Endothelial cell of umbilical vein (primary cell): ENCODE data around the gene GPN1. TPM values are rescaled to one million over a fixed set of nuclear protein-coding genes. Genes with fewer than 3 reads are reported as not detected.

Experiments used
- BruUV-seq: library from RNA; stranded (reverse); fragments of 400-500 nt; replicated peaks from 2 replicates; lab custom pipeline; 2021; lab: Mats Ljungman, UMichigan
- CTCF ChIA-PET: fragments of 300-600, 350-600 bp; sonication (Branson Sonifier 250); formaldehyde crosslinking; loops from one replicate; lab custom pipeline; 2021; ENCODE audit warnings: antibody characterized with exemption, inconsistent platforms; lab: Charles Lee
- POLR2A ChIA-PET: fragments of 300-600, 350-600 bp; sonication (Branson Sonifier 250); formaldehyde crosslinking; loops from one replicate; lab custom pipeline; 2021; ENCODE audit warnings: antibody characterized with exemption, inconsistent platforms; lab: Charles Lee
- DNase-seq: peaks from one replicate; pipeline ENCODE4 v3.0.0-alpha.2; 2011; ENCODE audit warnings: low read depth, low spot score
- FAIRE-seq: peaks from 2 replicates; lab custom pipeline; 2011; peaks lifted over from hg19 to GRCh38; lab: Jason Lieb, UNC
- H2AFZ ChIP-seq: 2 replicates; pipeline ENCODE4 v1.6.0; 2012; ENCODE audit warnings: low read depth, low read length, control low read depth, inconsistent platforms
- H3K27ac ChIP-seq: 2 replicates; pipeline ENCODE4 v1.5.1; 2011; ENCODE audit warnings: low read depth, mild to moderate bottlenecking, control low read depth, low read length, moderate library complexity; ENCODE audit not compliant: insufficient read depth
- H3K27me3 ChIP-seq, 2 experiments: 2 replicates each; pipeline versions ENCODE4 v1.6.0 to v1.6.1; 2011; ENCODE audit warnings: low read length in 2 of 2, mixed read lengths in 1 of 2; ENCODE audit not compliant: control insufficient read depth in 2 of 2, insufficient read depth in 2 of 2
- H3K36me3 ChIP-seq, 2 experiments: 2 replicates in 1 of 2; 3 replicates in 1 of 2; pipeline ENCODE4 v1.5.1; 2011; ENCODE audit warnings: low read length in 2 of 2, mild to moderate bottlenecking in 1 of 2, moderate library complexity in 1 of 2; ENCODE audit not compliant: control insufficient read depth in 2 of 2, insufficient read depth in 2 of 2; ENCODE audit errors: extremely low read depth in 1 of 2
- H3K4me1 ChIP-seq: 3 replicates; pipeline ENCODE4 v1.5.1; 2011; ENCODE audit warnings: mild to moderate bottlenecking, low read length; ENCODE audit not compliant: control insufficient read depth, insufficient read depth; ENCODE audit errors: extremely low read depth
- H3K4me2 ChIP-seq: 2 replicates; pipeline ENCODE4 v1.6.1; 2011; ENCODE audit warnings: low read length, control low read depth, mixed read lengths; ENCODE audit not compliant: insufficient read depth
- H3K4me3 ChIP-seq, 3 experiments: fragments of 200-600 bp in 1 of 3; sonication (generic), shearing (Covaris generic) in 1 of 3; replicated peaks in 1 of 3; 2 replicates each; pipeline ENCODE4 v1.5.1; 2011 to 2016; ENCODE audit warnings: control low read depth in 3 of 3, low read length in 3 of 3, mild to moderate bottlenecking in 2 of 3, inconsistent platforms in 1 of 3, low read depth in 1 of 3, moderate library complexity in 1 of 3; ENCODE audit not compliant: insufficient read depth in 1 of 3
- H3K79me2 ChIP-seq: 2 replicates; pipeline ENCODE4 v1.6.0; 2012; ENCODE audit warnings: low read length, inconsistent platforms; ENCODE audit not compliant: control insufficient read depth, insufficient read depth
- H3K9ac ChIP-seq: replicated peaks from 2 replicates; pipeline ENCODE3; 2011; ENCODE audit warnings: low read length, control low read depth; ENCODE audit not compliant: insufficient read depth; ENCODE audit errors: extremely low read depth
- H3K9me1 ChIP-seq: replicated peaks from 3 replicates; pipeline ENCODE4 v1.6.0; 2011; ENCODE audit warnings: mild to moderate bottlenecking, low read length; ENCODE audit not compliant: control insufficient read depth, insufficient read depth; ENCODE audit errors: extremely low read depth
- H3K9me3 ChIP-seq: replicated peaks from 2 replicates; pipeline ENCODE4 v1.5.1; 2012; ENCODE audit warnings: low read length, inconsistent platforms; ENCODE audit not compliant: control insufficient read depth, insufficient read depth
- H4K20me1 ChIP-seq: replicated peaks from 2 replicates; pipeline ENCODE3; 2011; ENCODE audit warnings: mild to moderate bottlenecking, low read length; ENCODE audit not compliant: control insufficient read depth, insufficient read depth; ENCODE audit errors: extremely low read depth
- EZH2 ChIP-seq: IDR thresholded peaks from 2 replicates; pipeline ENCODE4 v1.6.1; 2012; ENCODE audit warnings: borderline replicate concordance, low read depth, mild to moderate bottlenecking, moderate library complexity, low read length, inconsistent platforms; ENCODE audit not compliant: severe bottlenecking
- FOS ChIP-seq: IDR thresholded peaks from 2 replicates; pipeline ENCODE4 v1.6.1; 2011; ENCODE audit warnings: mild to moderate bottlenecking, low read length, moderate library complexity, borderline replicate concordance; ENCODE audit not compliant: insufficient read depth
- GATA2 ChIP-seq: IDR thresholded peaks from 2 replicates; pipeline ENCODE4 v1.7.0; 2011; ENCODE audit warnings: low read depth, mild to moderate bottlenecking, moderate library complexity, mixed read lengths, low read length; ENCODE audit not compliant: insufficient read length, insufficient read depth
- JUN ChIP-seq: IDR thresholded peaks from 2 replicates; pipeline ENCODE4 v1.6.1; 2011; ENCODE audit warnings: borderline replicate concordance, low read depth; ENCODE audit not compliant: insufficient read length, insufficient read depth
- MYC ChIP-seq: IDR thresholded peaks from one replicate; pipeline ENCODE4 v1.6.1; 2011; ENCODE audit warnings: mild to moderate bottlenecking, low read depth, low read length
- POLR2A ChIP-seq: IDR thresholded peaks from 2 replicates; pipeline ENCODE4 v1.6.1; 2012; ENCODE audit warnings: low read depth, mild to moderate bottlenecking, control low read depth, low read length
- POLR2AphosphoS5 ChIP-seq: IDR thresholded peaks from 2 replicates; pipeline ENCODE4 v1.6.1; 2012; ENCODE audit warnings: low read depth, mild to moderate bottlenecking, control low read depth, low read length, moderate library complexity; ENCODE audit not compliant: insufficient read depth
- dilution Hi-C: fragments of 300-500 bp; cut with MboI; formaldehyde crosslinking; loops from one replicate; pipeline ENCODE4 v1.15.0; 2019; ENCODE audit warnings: low sequenced_read_pairs; ENCODE audit not compliant: extremely low pct_ligation_motif_present
- intact Hi-C: fragments of 100-400 bp; cut with micrococcal nuclease; formaldehyde crosslinking; loops from one replicate; pipeline ENCODE4 v1.10.0; 2022
- polyA plus RNA-seq, 4 experiments: library from polyadenylated mRNA; depleted of rRNA in 3 of 4; stranded (reverse) in 3 of 4; unstranded in 1 of 4; fragments of >200 nt; gene quantifications; 2 replicates each; pipeline versions ENCODE4 v1.2.1 to v1.2.3, GENCODE V29; 2011 to 2012; ENCODE audit warnings: missing spikeins in 1 of 4
- total RNA-seq: library from RNA; stranded (reverse); gene quantifications from 2 replicates; pipeline ENCODE4 v1.2.3, GENCODE V29; 2021
- TF ChIP-seq, protein P1 (sequence below): IDR thresholded peaks from 2 replicates; pipeline ENCODE4 v1.6.1; 2011; ENCODE audit not compliant: insufficient read depth, insufficient read length
- TF ChIP-seq, protein P2 (sequence below), 2 donors: IDR thresholded peaks; 1 replicate in 1 of 2; 2 replicates in 1 of 2; pipeline ENCODE4 v1.5.1; 2011; ENCODE audit warnings: low read length in 2 of 2, mild to moderate bottlenecking in 2 of 2, moderate library complexity in 2 of 2, control low read depth in 1 of 2, inconsistent platforms in 1 of 2, low read depth in 1 of 2; ENCODE audit not compliant: insufficient read depth in 1 of 2; ENCODE audit errors: extremely low read depth in 1 of 2

Gene GPN1
- total and polyA plus RNA-seq, 2 donors (not counting 3 experiments of a cell fraction or from before 2014, with no cell fraction given) = 35.4 to 45.5 TPM

DNA sequence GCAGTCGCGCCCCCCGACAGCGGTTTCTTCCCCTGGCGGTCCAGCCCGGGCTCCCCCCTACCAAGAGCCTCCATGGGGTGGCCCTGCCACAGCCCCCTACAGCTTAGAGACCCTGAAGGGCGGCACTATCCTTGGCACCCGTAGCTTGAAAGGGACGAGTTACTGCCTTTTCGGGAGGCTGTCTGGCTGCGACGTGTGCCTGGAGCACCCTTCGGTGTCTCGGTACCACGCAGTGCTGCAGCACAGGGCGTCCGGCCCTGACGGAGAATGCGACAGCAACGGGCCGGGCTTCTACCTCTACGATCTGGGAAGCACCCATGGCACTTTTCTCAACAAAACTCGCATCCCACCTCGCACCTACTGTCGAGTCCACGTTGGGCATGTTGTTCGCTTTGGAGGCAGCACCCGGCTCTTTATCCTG lies 35.3 kb downstream of the GPN1 start:
- Histone ChIP-seq H3K4me2 (peak overlapping the region; percentile 84), H3K9ac (peak overlapping the region; percentile 94), H3K79me2 (peaks cover 27% of the 10 kb centered on the region), H3K9me3 (no peaks in the 10 kb centered on the region), H3K27me3 (no peaks in the 10 kb centered on the region), H2AFZ (peak overlapping the region; percentile 78), H3K27ac (peak overlapping the region; percentile 73), H3K36me3 (peaks cover 7 to 11% of the 10 kb centered on the region in 2 experiments), H4K20me1 (no peaks in the 10 kb centered on the region), H3K4me1 (peaks cover 37% of the 10 kb centered on the region), H3K4me3 (peak overlapping the region; percentile 71 to 98 (median 84)), H3K9me1 (no peaks in the 10 kb centered on the region)
- intact Hi-C loops (no loop called here), dilution Hi-C loops (no loop called here)
- no peak for DNase-seq
- TSS peak; percentile 71 for BruUV-seq
- TF ChIP-seq EZH2 = no peak
- TF ChIP-seq JUN = no peak
- TF ChIP-seq, protein P1, sequence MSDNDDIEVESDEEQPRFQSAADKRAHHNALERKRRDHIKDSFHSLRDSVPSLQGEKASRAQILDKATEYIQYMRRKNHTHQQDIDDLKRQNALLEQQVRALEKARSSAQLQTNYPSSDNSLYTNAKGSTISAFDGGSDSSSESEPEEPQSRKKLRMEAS = no peak
- TF ChIP-seq POLR2A = no peak
- TF ChIP-seq GATA2 = no peak
- TF ChIP-seq POLR2AphosphoS5 = no peak
- TF ChIP-seq MYC = no peak
- TF ChIP-seq, protein P2, sequence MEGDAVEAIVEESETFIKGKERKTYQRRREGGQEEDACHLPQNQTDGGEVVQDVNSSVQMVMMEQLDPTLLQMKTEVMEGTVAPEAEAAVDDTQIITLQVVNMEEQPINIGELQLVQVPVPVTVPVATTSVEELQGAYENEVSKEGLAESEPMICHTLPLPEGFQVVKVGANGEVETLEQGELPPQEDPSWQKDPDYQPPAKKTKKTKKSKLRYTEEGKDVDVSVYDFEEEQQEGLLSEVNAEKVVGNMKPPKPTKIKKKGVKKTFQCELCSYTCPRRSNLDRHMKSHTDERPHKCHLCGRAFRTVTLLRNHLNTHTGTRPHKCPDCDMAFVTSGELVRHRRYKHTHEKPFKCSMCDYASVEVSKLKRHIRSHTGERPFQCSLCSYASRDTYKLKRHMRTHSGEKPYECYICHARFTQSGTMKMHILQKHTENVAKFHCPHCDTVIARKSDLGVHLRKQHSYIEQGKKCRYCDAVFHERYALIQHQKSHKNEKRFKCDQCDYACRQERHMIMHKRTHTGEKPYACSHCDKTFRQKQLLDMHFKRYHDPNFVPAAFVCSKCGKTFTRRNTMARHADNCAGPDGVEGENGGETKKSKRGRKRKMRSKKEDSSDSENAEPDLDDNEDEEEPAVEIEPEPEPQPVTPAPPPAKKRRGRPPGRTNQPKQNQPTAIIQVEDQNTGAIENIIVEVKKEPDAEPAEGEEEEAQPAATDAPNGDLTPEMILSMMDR (IDR thresholded peaks at IDR 0.05; ENCODE audit: extremely low read depth in 1 of 2, insufficient read depth in 1 of 2, low read depth in 1 of 2, low read length in 2 of 2) = no peak
- TF ChIP-seq FOS = no peak
- no peak for FAIRE-seq
- POLR2A ChIA-PET = interaction anchor here (1.2 kb wide), 1 partner anchor 19 kb away, joined by 6 read pairs; no protein-coding TSS in a partner anchor
- CTCF ChIA-PET = interaction anchor here (1.3 to 7.3 kb wide), 3 partner anchors 14 to 256 kb away, joined by 3 to 74 read pairs (median 3); no protein-coding TSS in a partner anchor
